Activated CD8-positive, alpha-beta T cell treated with anti-CD3 and anti-CD28 coated beads, Interleukin-2, amount 10 ng/mL, durations not matched to agents 7 days and 5 days (primary cell): ENCODE results near the gene TBC1D22A. TPM values are rescaled to one million over a fixed set of nuclear protein-coding genes. Genes with fewer than 3 reads are reported as not detected.

Source experiments
- ATAC-seq: fragments of 150-1000 bp; cut with Tn5 transposase; one replicate; pipeline ENCODE4 v1.10.0; 2021; ENCODE audit warnings: moderate library complexity
- CTCF ChIA-PET: fragments of 350-600 bp; sonication (Branson Sonifier 250); formaldehyde crosslinking; loops from one replicate; lab custom pipeline; 2021; ENCODE audit warnings: antibody characterized with exemption; lab: Charles Lee
- POLR2A ChIA-PET: fragments of 350-600 bp; sonication (Branson Sonifier 250); formaldehyde crosslinking; loops from one replicate; lab custom pipeline; 2021; ENCODE audit warnings: antibody characterized with exemption; lab: Charles Lee
- DNase-seq: peaks from one replicate; pipeline ENCODE4 v3.0.0-alpha.2; 2020
- H3K27ac Mint-ChIP-seq: one replicate; pipeline ENCODE4 v1.8.0; 2021; ENCODE audit warnings: mild to moderate bottlenecking, mixed read lengths
- H3K27me3 Mint-ChIP-seq: one replicate; pipeline ENCODE4 v1.8.0; 2021; ENCODE audit warnings: low read depth, mixed read lengths
- H3K36me3 Mint-ChIP-seq: one replicate; pipeline ENCODE4 v1.8.0; 2021; ENCODE audit warnings: low read depth, mixed read lengths
- H3K4me1 Mint-ChIP-seq: one replicate; pipeline ENCODE4 v1.8.0; 2021; ENCODE audit warnings: low read depth, mixed read lengths
- H3K4me3 Mint-ChIP-seq: one replicate; pipeline ENCODE4 v1.8.0; 2021; ENCODE audit warnings: mild to moderate bottlenecking, mixed read lengths
- H3K9me3 Mint-ChIP-seq: one replicate; pipeline ENCODE4 v1.8.0; 2022; ENCODE audit warnings: mixed read lengths; ENCODE audit not compliant: insufficient read depth
- total RNA-seq, 2 experiments: library from RNA; stranded (reverse); gene quantifications; one replicate each; pipeline ENCODE4 v1.2.3, GENCODE V29; 2021

TBC1D22A gene
- total RNA-seq, 2 experiments from 2014 or later: 34.1 to 38.7 TPM

DNA sequence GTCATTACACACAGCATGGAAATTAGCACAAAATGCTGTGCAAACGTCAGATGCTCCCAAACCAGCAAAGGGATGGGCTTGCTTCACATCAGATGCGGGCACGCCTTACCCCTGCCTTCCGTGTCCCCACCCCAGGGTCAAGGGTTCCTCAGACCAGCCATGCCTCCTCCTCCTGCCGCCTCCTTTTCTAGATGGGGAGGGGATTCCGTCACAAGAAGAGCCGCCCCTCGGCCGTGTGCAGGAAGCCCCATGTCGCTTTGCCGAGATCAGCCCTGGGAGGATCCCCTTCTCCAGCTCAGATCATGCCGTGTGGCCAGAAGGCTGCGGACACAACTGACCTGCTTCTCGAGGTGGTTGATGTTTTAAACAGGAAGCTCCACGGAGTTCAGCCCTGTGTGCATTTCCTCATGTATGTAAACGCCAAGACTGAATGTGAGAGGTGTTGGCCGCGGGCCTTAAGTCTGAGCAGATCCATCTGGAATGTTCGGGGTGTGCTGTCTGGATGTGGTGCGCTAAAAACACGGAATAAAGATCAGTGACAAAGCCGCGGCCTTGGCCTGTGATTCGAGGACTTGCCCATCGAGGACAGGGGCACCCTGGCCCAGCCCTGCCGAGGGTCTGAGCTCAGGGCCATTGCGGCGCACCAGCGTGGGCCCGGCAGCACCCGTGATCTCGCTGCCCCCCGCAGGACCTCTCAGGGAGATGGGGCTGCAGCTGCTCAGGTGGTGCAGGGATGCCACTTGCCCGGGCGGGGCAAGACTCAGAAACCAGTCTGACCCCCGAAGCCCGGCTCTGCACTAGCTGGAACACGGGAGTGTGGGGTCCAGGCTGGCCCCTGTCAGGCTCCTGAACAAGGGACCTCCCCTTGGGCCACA lies 412.9 kb downstream of the TBC1D22A start:
- ChIA-PET POLR2A (no interaction called here), CTCF (no interaction called here)
- no peak overlapping the region for H3K4me3 Mint-ChIP-seq
- H3K4me1 Mint-ChIP-seq: no peaks in the 10 kb centered on the region
- no peak overlapping the region for H3K27ac Mint-ChIP-seq
- peaks cover 18% of the 10 kb centered on the region for H3K36me3 Mint-ChIP-seq
- no peaks in the 10 kb centered on the region for H3K27me3 Mint-ChIP-seq
- DNase-seq: no peak
- H3K9me3 Mint-ChIP-seq: peaks cover 2% of the 10 kb centered on the region
- ATAC-seq: no peak

DNA sequence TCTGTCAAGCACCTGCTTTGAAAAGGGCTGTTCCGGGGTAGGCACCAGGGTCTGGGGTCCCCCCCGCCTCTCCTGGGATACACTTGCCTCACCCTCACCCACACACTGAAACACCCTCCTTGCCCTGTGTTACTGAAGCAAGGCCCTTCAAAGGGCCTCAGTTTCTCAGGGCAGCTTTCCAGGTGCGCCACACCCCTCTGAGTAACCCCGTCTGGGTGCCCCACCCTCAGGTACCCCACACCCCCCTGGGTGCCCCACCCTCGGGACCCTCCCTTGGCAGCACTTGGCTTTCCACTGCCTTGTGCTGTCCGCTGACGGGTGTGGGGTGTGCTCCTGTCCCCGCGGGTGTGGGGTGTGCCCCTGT lies 413.6 kb downstream of the TBC1D22A start:
- no peaks in the 10 kb centered on the region for H3K27me3 Mint-ChIP-seq
- no peaks in the 10 kb centered on the region for H3K4me1 Mint-ChIP-seq
- ATAC-seq: no peak
- DNase-seq: no peak
- no peak overlapping the region for H3K27ac Mint-ChIP-seq
- ChIA-PET POLR2A (no interaction called here), CTCF (no interaction called here)
- no peak overlapping the region for H3K4me3 Mint-ChIP-seq
- peaks cover 18% of the 10 kb centered on the region for H3K36me3 Mint-ChIP-seq
- peaks cover 3% of the 10 kb centered on the region for H3K9me3 Mint-ChIP-seq

DNA sequence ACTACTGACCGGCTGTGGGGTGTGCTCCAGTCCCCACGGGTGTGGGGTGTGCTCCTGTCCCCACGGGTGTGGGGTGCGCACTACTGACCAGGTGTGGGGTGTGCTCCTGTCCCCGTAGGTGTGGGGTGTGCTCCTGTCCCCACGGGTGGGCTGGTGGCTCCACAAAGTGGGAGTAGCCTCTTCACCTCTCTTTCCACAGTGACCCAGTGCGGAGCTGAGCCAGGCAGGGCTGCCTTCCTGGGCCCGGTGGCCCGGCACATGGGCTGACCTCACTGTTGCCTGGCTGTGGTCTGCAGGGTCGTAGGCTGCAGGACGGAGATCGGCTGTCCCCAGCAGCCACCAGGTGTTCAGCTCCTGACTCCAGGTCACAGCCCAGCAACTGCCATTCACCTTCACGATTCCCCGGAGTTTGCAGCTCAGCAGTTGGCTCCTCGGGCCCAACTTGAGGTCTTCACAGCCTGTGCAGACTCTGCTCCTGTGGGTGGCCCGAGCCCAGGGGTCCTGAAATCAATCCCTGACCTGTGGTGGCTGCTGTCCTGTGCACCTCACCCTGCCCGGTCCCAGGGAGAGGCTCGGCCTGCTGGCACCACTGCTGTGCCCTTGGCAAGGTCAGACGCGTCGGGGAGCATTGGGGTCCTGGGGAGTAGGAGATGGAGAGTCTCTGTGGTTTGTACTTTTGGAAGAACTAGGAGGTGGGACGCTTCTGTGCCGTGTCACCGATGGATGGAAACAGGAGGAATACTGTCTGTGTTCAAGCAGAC lies 414.3 kb downstream of the TBC1D22A start:
- DNase-seq (no peak), ATAC-seq (no peak)
- Mint-ChIP-seq H3K9me3 (peaks cover 3% of the 10 kb centered on the region), H3K4me3 (no peak overlapping the region), H3K4me1 (no peaks in the 10 kb centered on the region), H3K27me3 (no peaks in the 10 kb centered on the region), H3K27ac (no peak overlapping the region), H3K36me3 (peaks cover 18% of the 10 kb centered on the region)
- ChIA-PET CTCF (no interaction called here), POLR2A (no interaction called here)

DNA sequence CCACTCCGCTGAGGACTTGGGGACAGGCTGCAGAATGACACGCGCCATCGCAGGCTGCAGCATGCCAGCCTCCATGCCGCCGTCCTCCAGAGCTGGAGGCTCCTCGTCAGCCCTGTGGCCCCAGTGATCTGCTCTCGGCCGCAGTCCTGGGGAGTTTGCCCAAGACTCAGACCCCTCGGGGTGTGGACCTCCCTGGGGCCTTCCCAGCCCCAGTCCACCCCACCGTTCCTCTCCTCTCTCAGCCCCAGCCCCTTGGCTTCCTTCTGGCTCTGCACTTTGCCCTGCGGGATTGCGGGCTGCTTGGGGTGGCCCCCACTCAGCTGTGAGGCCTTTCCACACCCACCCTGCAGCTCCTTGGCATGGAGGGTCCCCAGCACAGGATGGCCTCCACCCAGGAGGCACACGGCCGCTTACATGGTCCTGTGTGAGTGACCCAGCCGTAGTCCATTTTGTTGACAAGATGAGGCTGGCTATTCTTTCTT lies 414.9 kb downstream of the TBC1D22A start:
- no peak for ATAC-seq
- H3K27ac Mint-ChIP-seq: no peak overlapping the region
- no peaks in the 10 kb centered on the region for H3K27me3 Mint-ChIP-seq
- H3K9me3 Mint-ChIP-seq: peaks cover 3% of the 10 kb centered on the region
- DNase-seq: no peak
- ChIA-PET POLR2A (no interaction called here), CTCF (no interaction called here)
- H3K36me3 Mint-ChIP-seq: peaks cover 18% of the 10 kb centered on the region
- no peak overlapping the region for H3K4me3 Mint-ChIP-seq
- no peaks in the 10 kb centered on the region for H3K4me1 Mint-ChIP-seq

DNA sequence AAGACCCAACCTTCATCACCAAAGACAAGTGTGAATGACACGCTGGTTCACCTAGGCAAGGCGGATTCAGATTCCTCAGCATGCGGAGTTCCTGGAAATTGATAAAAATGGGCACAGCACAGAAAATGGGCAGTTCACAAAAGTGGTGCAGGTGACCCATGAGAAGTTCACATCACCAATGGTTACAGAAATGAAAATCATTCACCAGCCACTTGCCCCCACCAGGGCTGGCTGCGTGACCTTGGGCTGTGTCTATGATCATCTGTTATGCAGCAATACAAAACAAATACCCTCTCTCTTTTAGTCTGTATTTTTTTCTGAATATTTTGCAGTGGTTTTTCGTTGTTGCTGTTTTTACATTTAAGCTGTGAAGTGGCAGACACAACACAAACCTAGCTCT lies 415.9 kb downstream of the TBC1D22A start:
- no peak overlapping the region for H3K27ac Mint-ChIP-seq
- ATAC-seq (no peak), DNase-seq (no peak)
- H3K9me3 Mint-ChIP-seq: peaks cover 3% of the 10 kb centered on the region
- H3K36me3 Mint-ChIP-seq: peaks cover 18% of the 10 kb centered on the region
- H3K4me3 Mint-ChIP-seq: no peak overlapping the region
- no peaks in the 10 kb centered on the region for H3K4me1 Mint-ChIP-seq
- no peaks in the 10 kb centered on the region for H3K27me3 Mint-ChIP-seq
- CTCF ChIA-PET: no interaction called here
- POLR2A ChIA-PET: no interaction called here

DNA sequence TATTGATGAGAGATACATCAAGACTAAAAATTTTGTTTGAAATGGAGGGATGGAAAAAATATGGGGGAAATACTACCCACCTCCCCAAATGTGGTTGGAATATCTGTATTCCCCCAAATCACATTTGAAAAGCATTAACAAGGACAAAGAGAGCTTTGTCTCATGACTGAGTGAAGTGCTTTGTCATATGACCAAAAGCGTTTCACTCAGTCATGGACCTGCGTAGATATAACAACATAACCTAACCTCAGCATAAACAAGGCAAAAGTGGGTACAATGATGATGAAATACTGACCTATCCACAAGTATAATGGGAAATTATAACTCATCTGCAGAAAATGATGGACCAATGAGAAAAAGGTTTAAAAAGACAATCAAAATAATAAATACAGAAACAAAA lies 418.3 kb downstream of the TBC1D22A start:
- Mint-ChIP-seq H3K4me1 (no peaks in the 10 kb centered on the region), H3K27ac (no peak overlapping the region), H3K4me3 (no peak overlapping the region), H3K36me3 (peaks cover 4% of the 10 kb centered on the region), H3K9me3 (peaks cover 10% of the 10 kb centered on the region), H3K27me3 (no peaks in the 10 kb centered on the region)
- ChIA-PET CTCF (no interaction called here), POLR2A (no interaction called here)
- no peak for DNase-seq
- ATAC-seq: no peak

DNA sequence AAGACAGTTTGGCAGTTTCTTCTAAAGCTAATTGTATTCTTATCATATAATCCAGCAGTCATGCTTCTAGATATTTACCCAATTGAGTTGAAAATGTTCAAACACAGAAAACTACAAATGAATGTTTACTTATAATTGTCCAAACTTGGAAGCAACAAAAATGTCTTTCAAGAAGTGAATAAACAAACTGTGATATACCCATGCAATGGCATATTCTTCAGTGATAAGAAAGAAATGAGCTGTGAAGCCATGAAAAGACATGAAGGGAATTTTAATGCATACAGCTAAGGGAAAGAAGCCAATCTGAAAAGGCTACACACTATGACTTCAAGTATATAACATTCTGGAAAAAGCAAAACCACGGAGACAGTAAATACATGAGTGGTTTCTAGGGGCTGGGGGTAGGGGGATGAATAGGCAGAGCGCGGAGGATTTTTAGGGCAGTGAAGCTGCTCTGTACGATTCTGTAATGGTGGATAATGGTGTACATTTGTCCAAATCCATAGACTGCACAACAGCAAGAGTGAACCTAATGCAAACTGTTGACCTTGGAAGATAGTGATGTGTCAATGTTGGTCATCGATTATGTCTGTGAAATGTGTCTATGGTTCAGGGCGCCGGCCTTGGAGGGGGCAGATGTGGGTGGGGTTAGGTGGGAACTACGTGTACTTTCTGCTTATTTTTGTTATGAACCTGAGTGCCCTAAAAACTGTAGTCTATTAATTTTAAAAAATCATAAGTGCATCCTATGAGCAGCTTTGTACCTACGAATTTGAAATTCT lies 424.9 kb downstream of the TBC1D22A start:
- no peak for DNase-seq
- ATAC-seq: no peak
- H3K27me3 Mint-ChIP-seq: no peaks in the 10 kb centered on the region
- CTCF ChIA-PET: no interaction called here
- H3K36me3 Mint-ChIP-seq: no peaks in the 10 kb centered on the region
- peaks cover 7% of the 10 kb centered on the region for H3K9me3 Mint-ChIP-seq
- H3K27ac Mint-ChIP-seq: no peak overlapping the region
- no peaks in the 10 kb centered on the region for H3K4me1 Mint-ChIP-seq
- POLR2A ChIA-PET: no interaction called here
- no peak overlapping the region for H3K4me3 Mint-ChIP-seq

DNA sequence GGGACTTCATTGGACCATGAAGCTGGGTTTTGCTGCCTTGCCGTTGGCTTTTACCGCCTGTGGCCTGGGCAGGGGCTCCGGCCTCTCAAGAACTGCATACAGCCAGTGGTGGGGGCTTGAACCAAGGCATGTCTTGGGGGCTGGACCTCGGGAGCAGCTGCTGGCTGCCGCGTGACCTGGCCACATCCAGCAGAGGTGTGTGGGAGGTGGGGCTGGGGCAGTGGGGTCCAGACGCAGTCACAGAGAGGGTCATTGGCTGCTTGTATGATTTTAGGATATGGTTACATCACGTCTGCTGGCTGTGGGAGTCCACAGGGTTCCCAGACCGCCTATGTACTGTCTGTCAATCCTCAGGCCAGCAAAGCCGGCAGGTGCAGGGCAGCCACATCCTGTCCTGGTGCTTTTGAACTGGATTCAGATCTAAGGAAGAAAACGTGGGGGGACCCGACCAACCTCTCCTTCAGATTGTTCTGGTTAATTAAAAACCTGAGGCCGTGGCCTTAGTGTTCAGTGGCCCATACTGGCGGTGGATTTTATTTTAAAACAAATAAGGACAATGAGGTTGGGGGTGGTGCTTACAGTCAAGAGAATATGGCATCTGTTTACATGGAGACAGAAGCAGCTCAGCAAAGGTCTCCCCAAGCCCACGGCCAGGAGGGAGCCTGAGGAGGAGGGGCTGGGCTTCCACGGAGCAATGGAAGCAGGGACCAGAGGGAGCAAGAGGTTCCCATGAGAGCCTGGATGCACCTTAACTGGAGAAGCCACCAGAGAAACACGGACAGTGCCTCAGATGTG lies 426.0 kb downstream of the TBC1D22A start:
- no peak for ATAC-seq
- Mint-ChIP-seq H3K4me3 (no peak overlapping the region), H3K27me3 (no peaks in the 10 kb centered on the region), H3K4me1 (no peaks in the 10 kb centered on the region), H3K9me3 (peaks cover 7% of the 10 kb centered on the region), H3K36me3 (no peaks in the 10 kb centered on the region), H3K27ac (no peak overlapping the region)
- ChIA-PET POLR2A (interaction anchor here (0.7 kb wide), 1 partner anchor 450 kb away, joined by 3 read pairs; no protein-coding TSS in a partner anchor), CTCF (no interaction called here)
- DNase-seq: no peak

DNA sequence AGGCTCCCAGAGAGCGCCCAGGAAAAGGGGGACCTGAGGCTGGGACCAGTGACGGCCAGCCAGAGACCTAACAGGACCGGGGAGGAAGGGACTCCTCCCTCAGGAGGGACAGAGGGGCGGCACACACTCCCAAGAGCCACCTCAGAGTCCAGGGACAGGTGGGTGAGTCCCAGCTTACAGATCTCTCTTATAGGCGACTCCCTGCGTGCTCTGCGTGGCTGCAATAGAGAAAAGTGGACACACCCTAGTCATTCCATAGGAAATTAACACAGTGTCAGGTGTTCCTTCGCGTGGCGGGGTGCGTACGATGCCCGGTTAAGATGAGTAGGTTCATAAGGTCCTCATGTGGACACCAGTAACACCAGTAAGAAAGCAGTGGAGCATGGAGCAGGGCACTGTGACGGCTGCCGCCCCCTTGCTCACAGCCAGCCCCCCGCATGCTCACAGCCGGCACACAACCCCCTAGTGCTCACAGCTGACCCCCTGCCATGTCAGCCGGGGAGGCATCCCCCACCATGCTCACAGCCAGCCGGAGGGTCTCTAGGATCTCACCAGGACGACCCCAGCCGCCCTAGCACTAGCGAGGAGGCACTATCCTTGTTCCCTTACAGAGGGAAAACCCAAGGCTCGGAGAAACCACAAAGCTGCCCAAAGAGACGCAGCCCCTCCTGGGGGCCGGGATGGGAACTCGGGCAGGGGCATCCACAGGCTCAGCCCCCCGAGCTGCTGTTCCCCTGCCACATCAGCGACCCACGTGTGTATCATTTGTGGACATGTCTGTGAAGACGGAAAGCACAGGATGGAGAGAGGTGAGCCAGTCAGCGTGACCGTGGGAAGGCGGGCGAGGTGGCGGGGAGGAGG lies 426.8 kb downstream of the TBC1D22A start:
- Mint-ChIP-seq H3K36me3 (no peaks in the 10 kb centered on the region), H3K27me3 (no peaks in the 10 kb centered on the region)
- ATAC-seq: no peak

DNA sequence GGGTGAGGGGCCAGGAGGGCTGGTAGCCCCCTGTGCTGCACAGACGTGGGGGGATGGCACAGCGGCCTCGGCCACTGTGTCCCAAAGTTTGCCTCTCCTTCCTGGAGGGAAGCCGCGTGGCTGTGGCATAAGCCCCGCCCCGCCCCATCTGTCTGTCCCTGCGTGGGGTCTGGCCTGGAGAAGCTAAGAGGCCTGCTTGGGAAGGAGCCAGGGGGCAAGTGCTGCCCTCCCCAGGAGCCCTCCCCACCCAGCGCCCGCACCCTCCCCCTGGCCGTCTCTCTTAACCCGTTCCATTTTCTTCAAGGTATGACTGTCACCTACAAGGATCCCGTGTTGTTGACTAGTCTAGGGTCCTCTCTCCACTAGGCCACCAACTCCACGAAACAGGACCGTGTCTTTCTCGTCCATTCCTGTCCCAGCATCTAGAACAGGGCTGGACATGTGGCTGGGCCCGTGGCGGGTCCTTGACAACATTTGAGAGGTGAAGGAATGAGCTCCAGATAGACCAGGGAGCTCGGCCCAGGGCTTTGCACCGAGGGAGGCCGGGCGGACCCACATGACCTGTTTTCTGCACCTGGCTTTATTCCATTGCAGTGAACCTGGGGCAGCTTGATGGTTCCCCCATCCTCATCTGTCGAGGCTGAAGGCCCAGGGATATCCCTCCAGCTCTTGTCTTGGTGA lies 428.0 kb downstream of the TBC1D22A start:
- no peaks in the 10 kb centered on the region for H3K9me3 Mint-ChIP-seq
- H3K36me3 Mint-ChIP-seq: no peaks in the 10 kb centered on the region
- H3K4me3 Mint-ChIP-seq: no peak overlapping the region
- H3K27ac Mint-ChIP-seq: no peak overlapping the region
- ATAC-seq (no peak), DNase-seq (no peak)
- CTCF ChIA-PET: no interaction called here
- no peaks in the 10 kb centered on the region for H3K4me1 Mint-ChIP-seq
- POLR2A ChIA-PET: no interaction called here
- H3K27me3 Mint-ChIP-seq: no peaks in the 10 kb centered on the region

More for the DNA sequence above, 426.8 kb downstream of the TBC1D22A start:
- CTCF ChIA-PET: no interaction called here
- POLR2A ChIA-PET: interaction anchor here (0.7 kb wide), 1 partner anchor 450 kb away, joined by 3 read pairs; no protein-coding TSS in a partner anchor
- no peak for DNase-seq
- H3K4me3 Mint-ChIP-seq: no peak overlapping the region
- no peaks in the 10 kb centered on the region for H3K4me1 Mint-ChIP-seq
- peaks cover 7% of the 10 kb centered on the region for H3K9me3 Mint-ChIP-seq
- no peak overlapping the region for H3K27ac Mint-ChIP-seq
